ENCODE measurements around the gene SELE. TPM values are rescaled to one million over a fixed set of nuclear protein-coding genes. Genes with fewer than 3 reads are reported as not detected.
"Not testable (repeated sequence)": the region's sequence is repeated elsewhere in the genome, so short reads cannot be mapped to it uniquely, and the experiment has no call there.

The SELE gene
- total RNA-seq, 4 donors from 2014 or later: 0.45 to 11.0 TPM; not detected in 2

DNA sequence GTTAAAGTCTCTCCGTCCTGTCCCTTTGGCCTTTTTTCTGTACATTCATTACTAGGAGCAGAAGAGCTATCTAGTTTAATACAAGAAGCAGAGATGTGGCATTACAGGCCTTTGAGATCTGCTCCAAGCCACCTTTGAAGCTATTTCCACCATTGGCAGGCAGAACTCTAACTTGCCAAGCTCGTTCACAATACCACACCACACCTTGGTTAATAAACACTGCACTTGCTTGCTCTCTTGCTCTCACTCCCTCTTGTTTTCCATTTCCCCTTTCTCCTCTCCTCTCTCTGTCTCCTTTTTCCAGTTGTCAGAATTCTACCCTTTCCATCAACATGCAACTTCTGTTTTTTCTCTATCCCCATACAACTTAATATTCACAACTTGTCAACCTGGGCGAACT lies 7.0 kb downstream of the SELE start:
- no peak overlapping the region for H3K4me3 ChIP-seq
- H3K27me3 ChIP-seq: peaks cover 11% of the 10 kb centered on the region
- H3K36me3 ChIP-seq: no peaks in the 10 kb centered on the region
- no peaks in the 10 kb centered on the region for H3K4me1 ChIP-seq
- no peaks in the 10 kb centered on the region for H3K9me3 ChIP-seq
- no peak for TF ChIP-seq EP300 (IDR thresholded peaks at IDR 0.05)
- TF ChIP-seq POLR2AphosphoS5 (IDR thresholded peaks at IDR 0.05): no peak
- no peak for TF ChIP-seq POLR2A (IDR thresholded peaks at IDR 0.05)
- TF ChIP-seq, protein P1, sequence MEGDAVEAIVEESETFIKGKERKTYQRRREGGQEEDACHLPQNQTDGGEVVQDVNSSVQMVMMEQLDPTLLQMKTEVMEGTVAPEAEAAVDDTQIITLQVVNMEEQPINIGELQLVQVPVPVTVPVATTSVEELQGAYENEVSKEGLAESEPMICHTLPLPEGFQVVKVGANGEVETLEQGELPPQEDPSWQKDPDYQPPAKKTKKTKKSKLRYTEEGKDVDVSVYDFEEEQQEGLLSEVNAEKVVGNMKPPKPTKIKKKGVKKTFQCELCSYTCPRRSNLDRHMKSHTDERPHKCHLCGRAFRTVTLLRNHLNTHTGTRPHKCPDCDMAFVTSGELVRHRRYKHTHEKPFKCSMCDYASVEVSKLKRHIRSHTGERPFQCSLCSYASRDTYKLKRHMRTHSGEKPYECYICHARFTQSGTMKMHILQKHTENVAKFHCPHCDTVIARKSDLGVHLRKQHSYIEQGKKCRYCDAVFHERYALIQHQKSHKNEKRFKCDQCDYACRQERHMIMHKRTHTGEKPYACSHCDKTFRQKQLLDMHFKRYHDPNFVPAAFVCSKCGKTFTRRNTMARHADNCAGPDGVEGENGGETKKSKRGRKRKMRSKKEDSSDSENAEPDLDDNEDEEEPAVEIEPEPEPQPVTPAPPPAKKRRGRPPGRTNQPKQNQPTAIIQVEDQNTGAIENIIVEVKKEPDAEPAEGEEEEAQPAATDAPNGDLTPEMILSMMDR (IDR thresholded peaks at IDR 0.05): no peak
- H3K27ac ChIP-seq: no peak overlapping the region
- 81 to 90% methylated on average over 2 to 3 of the region's 3 CpGs for WGBS, 2 donors (ENCODE audit: low coverage in 1 of 2)
- no peak for ATAC-seq

DNA sequence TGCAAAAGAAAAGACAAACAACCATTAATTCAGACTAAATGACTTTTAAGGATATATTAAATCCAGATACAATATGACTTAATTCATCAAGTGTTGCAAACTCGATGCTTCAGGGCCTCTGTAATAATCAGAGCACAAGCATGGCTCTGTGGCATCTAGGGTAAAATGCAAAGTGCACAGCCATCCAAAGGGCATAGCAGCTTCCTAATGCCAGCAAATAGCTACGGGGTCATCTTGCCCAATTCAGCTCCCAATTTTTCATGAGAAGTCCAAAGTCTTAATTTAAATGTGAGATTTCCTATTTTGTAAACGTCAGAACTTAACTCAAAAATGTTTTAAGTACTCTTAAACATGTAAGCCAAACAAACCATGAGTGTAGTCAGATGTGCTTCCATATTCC lies 7.9 kb downstream of the SELE start:
- Histone ChIP-seq H3K4me1 (no peaks in the 10 kb centered on the region), H3K27me3 (peaks cover 11% of the 10 kb centered on the region), H3K9me3 (no peaks in the 10 kb centered on the region), H3K36me3 (no peaks in the 10 kb centered on the region), H3K4me3 (no peak overlapping the region), H3K27ac (no peak overlapping the region)
- TF ChIP-seq POLR2AphosphoS5 (IDR thresholded peaks at IDR 0.05) (no peak), POLR2A (IDR thresholded peaks at IDR 0.05) (no peak)
- 62 to 70% methylated on average over 2 to 3 of the region's 3 CpGs for WGBS, 2 donors (ENCODE audit: low coverage in 1 of 2)
- no peak for ATAC-seq

DNA sequence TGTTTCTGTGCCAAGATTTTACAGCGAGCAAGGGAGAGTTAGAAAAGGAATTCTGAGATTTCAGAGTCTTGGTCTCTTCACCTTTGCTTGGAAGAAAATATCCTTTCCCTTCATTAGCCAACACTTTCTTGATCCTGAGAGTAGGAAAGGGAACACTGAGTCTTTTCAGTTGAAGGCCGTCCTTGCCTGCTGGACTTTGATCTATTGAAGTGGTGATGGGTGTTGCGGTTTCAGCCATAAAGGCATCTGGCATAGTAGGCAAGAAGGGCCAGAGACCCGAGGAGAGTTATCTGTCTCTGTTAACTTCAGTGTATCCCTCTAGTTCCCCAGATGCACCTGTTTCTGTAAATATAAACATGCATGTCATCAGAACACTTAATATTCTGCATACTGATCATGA lies 9.7 kb downstream of the SELE start:
- H3K4me3 ChIP-seq: no peak overlapping the region
- no peaks in the 10 kb centered on the region for H3K4me1 ChIP-seq
- TF ChIP-seq POLR2A (IDR thresholded peaks at IDR 0.05) (no peak), POLR2AphosphoS5 (IDR thresholded peaks at IDR 0.05) (no peak), EP300 (IDR thresholded peaks at IDR 0.05) (no peak)
- TF ChIP-seq, protein P1 (IDR thresholded peaks at IDR 0.05): no peak
- H3K36me3 ChIP-seq: no peaks in the 10 kb centered on the region
- H3K27ac ChIP-seq: no peak overlapping the region
- H3K9me3 ChIP-seq: no peaks in the 10 kb centered on the region
- WGBS, 2 donors (ENCODE audit: low coverage in 1 of 2): 29 to 47% methylated on average over 2 to 4 of the region's 4 CpGs
- H3K27me3 ChIP-seq: peaks cover 6% of the 10 kb centered on the region
- no peak for ATAC-seq

DNA sequence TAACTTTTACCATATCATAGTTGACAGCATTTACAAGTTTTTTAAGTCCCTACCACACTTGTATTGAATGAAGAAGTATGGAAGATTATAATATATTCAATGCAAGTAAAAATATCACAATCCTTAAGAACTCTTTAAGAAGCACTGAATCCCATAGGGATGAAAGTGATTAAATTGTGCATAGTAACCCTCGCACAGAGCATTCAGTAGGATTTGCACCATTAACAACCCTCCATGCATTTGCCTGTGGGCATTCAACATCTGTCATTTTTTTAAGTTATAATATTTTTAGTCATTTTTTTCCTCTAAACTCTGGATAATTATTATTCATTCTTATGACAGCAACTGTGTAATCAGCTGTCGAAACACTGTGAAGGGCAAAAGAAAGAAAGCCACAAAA lies 10.1 kb downstream of the SELE start:
- WGBS, 2 donors (ENCODE audit: low coverage in 1 of 2): 67 to 69% methylated on average over 2 of the region's 2 CpGs
- Histone ChIP-seq H3K27ac (no peak overlapping the region), H3K27me3 (peaks cover 3% of the 10 kb centered on the region), H3K4me1 (no peaks in the 10 kb centered on the region), H3K36me3 (no peaks in the 10 kb centered on the region), H3K9me3 (no peaks in the 10 kb centered on the region), H3K4me3 (no peak overlapping the region)
- TF ChIP-seq POLR2A (IDR thresholded peaks at IDR 0.05) (no peak), EP300 (IDR thresholded peaks at IDR 0.05) (no peak), POLR2AphosphoS5 (IDR thresholded peaks at IDR 0.05) (no peak)
- TF ChIP-seq, protein P1 (IDR thresholded peaks at IDR 0.05): no peak
- no peak for ATAC-seq

DNA sequence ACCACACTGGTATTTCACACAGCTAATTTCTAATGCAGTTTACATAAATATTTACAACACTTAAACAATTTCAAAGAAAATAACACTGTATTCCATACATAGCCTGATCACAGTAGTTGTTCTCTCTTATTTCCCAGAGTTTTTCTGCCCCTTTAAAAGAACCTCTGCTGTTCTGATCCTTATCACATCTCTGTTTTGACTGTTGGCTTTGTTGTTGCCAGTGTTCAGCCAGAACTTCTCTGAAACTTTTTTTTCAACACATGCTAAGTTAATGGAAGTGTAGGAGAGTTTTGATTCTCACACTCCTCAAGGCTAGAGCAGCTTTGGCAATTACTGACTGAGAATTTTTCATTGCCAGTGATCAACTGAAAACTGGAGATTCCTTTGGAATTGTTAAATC lies 11.1 kb downstream of the SELE start:
- TF ChIP-seq POLR2AphosphoS5 (IDR thresholded peaks at IDR 0.05): no peak
- no peak for TF ChIP-seq EP300 (IDR thresholded peaks at IDR 0.05)
- no peak for TF ChIP-seq POLR2A (IDR thresholded peaks at IDR 0.05)
- TF ChIP-seq, protein P1 (IDR thresholded peaks at IDR 0.05): no peak
- H3K4me3 ChIP-seq: no peak overlapping the region
- H3K27me3 ChIP-seq: peaks cover 3% of the 10 kb centered on the region
- no peaks in the 10 kb centered on the region for H3K36me3 ChIP-seq
- no peaks in the 10 kb centered on the region for H3K4me1 ChIP-seq
- H3K9me3 ChIP-seq: no peaks in the 10 kb centered on the region
- no peak overlapping the region for H3K27ac ChIP-seq
- no peak for ATAC-seq

DNA sequence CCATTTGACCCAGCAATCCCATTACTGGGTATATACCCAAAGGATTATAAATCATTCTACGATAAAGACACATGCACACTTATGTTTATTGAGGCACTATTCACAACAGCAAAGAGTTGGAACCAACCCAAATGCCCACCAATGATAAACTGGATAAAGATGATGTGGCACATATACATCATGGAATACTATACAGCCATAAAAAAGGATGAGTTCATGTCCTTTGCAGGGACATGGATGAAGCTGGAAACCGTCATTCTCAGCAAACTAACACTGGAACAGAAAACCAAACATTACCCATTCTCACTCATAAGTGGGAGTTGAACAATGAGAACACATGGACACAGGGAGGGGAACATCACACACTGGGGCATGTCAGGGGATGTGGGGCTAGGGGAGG lies 18.8 kb downstream of the SELE start:
- not testable (repeated sequence) for H3K36me3 ChIP-seq, H3K27me3 ChIP-seq, ATAC-seq, H3K27ac ChIP-seq, H3K4me3 ChIP-seq, H3K4me1 ChIP-seq
- peaks cover 0 to 20% (median 0%) of the 10 kb centered on the region in 3 donors for H3K9me3 ChIP-seq
- 72 to 78% methylated on average over 2 of the region's 2 CpGs for WGBS, 2 donors (ENCODE audit: low coverage in 1 of 2)

DNA sequence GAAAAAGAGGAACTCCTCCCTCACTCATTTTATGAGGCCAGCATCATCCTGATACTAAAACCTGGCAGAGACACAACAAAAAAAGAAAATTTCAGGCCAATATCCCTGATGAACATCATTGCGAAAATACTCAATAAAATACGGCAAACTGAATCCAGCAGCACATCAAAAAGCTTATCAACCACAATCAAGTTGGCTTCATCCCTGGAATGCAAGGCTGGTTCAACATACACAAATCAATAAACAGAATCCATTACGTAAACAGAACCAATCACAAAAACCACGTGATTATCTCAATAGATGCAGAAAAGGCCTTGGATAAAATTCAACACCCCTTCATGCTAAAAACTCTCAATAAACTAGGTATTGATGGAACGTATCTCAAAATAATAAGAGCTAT lies 20.8 kb downstream of the SELE start:
- H3K4me1 ChIP-seq, H3K36me3 ChIP-seq, ATAC-seq, H3K27ac ChIP-seq, H3K27me3 ChIP-seq, H3K4me3 ChIP-seq: not testable (repeated sequence)
- H3K9me3 ChIP-seq: peaks cover 0 to 20% (median 0%) of the 10 kb centered on the region in 3 donors
- WGBS, 2 donors (ENCODE audit: low coverage in 1 of 2): 80 to 90% methylated on average over 4 to 5 of the region's 5 CpGs
